Neural cell (in vitro differentiated cells): Measurements from ENCODE around the gene ZCCHC14.

Source experiments
- CTCF ChIP-seq: fragments of 450-650 bp; IDR thresholded peaks from 2 replicates; pipeline ENCODE4 v1.5.1; 2014; ENCODE audit warnings: antibody characterized with exemption, mild to moderate bottlenecking, moderate library complexity; ENCODE audit not compliant: poor library complexity, severe bottlenecking
- POLR2AphosphoS5 ChIP-seq: IDR thresholded peaks from 2 replicates; pipeline ENCODE4 v1.6.1; 2012
- REST ChIP-seq: IDR thresholded peaks from 2 replicates; pipeline ENCODE4 v1.6.1; 2012; ENCODE audit warnings: borderline replicate concordance
- TAF1 ChIP-seq: IDR thresholded peaks from 2 replicates; pipeline ENCODE4 v1.6.1; 2012; ENCODE audit warnings: low read depth

- TF ChIP-seq CTCF (no peak), POLR2AphosphoS5 (no peak), TAF1 (no peak), REST (no peak)
Observed at GRCh38 chr16:87484487-87485331, 8.1 kb downstream of the ZCCHC14 start.
